ENCODE data around the gene SLCO3A1. TPM values are rescaled to one million over a fixed set of nuclear protein-coding genes. Genes with fewer than 3 reads are reported as not detected.

Gene SLCO3A1
- total and polyA plus RNA-seq, 2 donors (not counting 1 experiment from before 2014, with no cell fraction given) = 8.1 to 16.8 TPM

DNA sequence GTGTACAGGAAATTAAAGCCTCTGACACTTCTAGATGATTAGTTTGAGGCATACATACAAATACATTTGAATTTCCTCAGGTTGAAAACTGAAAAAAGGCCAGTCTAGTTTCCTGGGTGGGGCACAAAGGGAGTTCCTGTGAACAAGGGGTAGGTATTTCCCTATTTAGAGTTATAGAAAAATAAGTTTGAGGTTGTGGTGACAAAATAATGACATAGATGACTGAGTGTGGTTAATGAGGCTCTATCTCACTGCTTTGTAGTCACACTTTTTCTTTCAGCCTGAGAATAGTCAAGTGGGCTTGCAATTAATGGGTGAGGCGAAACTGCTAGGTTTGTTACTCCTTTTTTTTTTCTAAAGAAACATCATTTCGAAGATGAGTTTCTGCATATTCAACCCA is 4.3 kb downstream of the SLCO3A1 start:
- Histone ChIP-seq H4K20me1 (ENCODE audit: control insufficient read depth, extremely low read depth, insufficient read depth, low read length) (no peaks in the 10 kb centered on the region), H3K27ac (ENCODE audit: insufficient read depth, low read length) (no peak overlapping the region), H3K4me3 (replicated peaks in 1 of 4; ENCODE audit: control extremely low read depth in 1 of 4, insufficient read depth in 1 of 4, low read depth in 3 of 4, low read length in 4 of 4) (no peak overlapping the region), H3K4me2 (ENCODE audit: extremely low read depth, insufficient read depth, low read length) (no peak overlapping the region), H3K79me2 (ENCODE audit: control insufficient read depth, insufficient read depth, low read length) (peaks cover 1% of the 10 kb centered on the region), H2AFZ (ENCODE audit: low read length) (no peak overlapping the region), H3K4me1 (ENCODE audit: control insufficient read depth, extremely low read depth, insufficient read depth, low read length) (peaks cover 2% of the 10 kb centered on the region), H3K27me3 (ENCODE audit: control insufficient read depth, insufficient read depth, low read length) (no peaks in the 10 kb centered on the region), H3K9ac (ENCODE audit: insufficient read depth, low read length) (no peak overlapping the region), H3K9me3 (ENCODE audit: control insufficient read depth, insufficient read depth, low read depth, low read length) (no peaks in the 10 kb centered on the region), H3K36me3 (ENCODE audit: control insufficient read depth, insufficient read depth, low read length) (no peaks in the 10 kb centered on the region)
- no peak for DNase-seq (ENCODE audit: low read depth in 2 of 2)
- TF ChIP-seq, protein P1, sequence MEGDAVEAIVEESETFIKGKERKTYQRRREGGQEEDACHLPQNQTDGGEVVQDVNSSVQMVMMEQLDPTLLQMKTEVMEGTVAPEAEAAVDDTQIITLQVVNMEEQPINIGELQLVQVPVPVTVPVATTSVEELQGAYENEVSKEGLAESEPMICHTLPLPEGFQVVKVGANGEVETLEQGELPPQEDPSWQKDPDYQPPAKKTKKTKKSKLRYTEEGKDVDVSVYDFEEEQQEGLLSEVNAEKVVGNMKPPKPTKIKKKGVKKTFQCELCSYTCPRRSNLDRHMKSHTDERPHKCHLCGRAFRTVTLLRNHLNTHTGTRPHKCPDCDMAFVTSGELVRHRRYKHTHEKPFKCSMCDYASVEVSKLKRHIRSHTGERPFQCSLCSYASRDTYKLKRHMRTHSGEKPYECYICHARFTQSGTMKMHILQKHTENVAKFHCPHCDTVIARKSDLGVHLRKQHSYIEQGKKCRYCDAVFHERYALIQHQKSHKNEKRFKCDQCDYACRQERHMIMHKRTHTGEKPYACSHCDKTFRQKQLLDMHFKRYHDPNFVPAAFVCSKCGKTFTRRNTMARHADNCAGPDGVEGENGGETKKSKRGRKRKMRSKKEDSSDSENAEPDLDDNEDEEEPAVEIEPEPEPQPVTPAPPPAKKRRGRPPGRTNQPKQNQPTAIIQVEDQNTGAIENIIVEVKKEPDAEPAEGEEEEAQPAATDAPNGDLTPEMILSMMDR (conservative IDR thresholded peaks at IDR 0.05 in 1 of 2, IDR thresholded peaks at IDR 0.05 in 1 of 2; ENCODE audit: low read depth in 1 of 2, low read length in 2 of 2) = no peak
- no peak for TF ChIP-seq EZH2 (IDR thresholded peaks at IDR 0.05; ENCODE audit: low read length, missing control alignments)

DNA sequence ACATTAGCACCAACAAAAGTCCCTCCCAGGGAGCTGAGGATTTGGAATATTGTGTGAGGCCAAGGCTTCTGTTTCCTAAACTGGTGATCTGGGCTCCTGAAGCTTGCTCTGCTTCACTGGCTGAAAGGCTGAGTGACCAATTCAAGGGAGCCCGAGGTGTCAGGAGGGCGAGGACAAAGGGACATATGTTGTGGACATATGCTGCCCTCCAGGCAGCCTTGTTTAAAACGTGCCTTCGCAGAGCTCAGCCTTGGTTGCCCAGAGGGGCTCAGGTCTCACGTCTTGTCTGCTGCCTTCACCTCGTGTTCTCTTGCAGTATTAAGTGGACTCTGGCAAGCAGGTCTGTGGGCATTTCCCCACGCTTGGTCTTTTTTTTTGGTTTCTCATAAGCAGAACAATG is 7.0 kb downstream of the SLCO3A1 start:
- Histone ChIP-seq H3K4me2 (ENCODE audit: extremely low read depth, insufficient read depth, low read length) (no peak overlapping the region), H3K27ac (ENCODE audit: insufficient read depth, low read length) (no peak overlapping the region), H3K9me3 (ENCODE audit: control insufficient read depth, insufficient read depth, low read depth, low read length) (no peaks in the 10 kb centered on the region), H2AFZ (ENCODE audit: low read length) (no peak overlapping the region), H3K79me2 (ENCODE audit: control insufficient read depth, insufficient read depth, low read length) (peaks cover 5% of the 10 kb centered on the region), H4K20me1 (ENCODE audit: control insufficient read depth, extremely low read depth, insufficient read depth, low read length) (no peaks in the 10 kb centered on the region), H3K9ac (ENCODE audit: insufficient read depth, low read length) (no peak overlapping the region), H3K4me3 (replicated peaks in 1 of 4; ENCODE audit: control extremely low read depth in 1 of 4, insufficient read depth in 1 of 4, low read depth in 3 of 4, low read length in 4 of 4) (no peak overlapping the region), H3K27me3 (ENCODE audit: control insufficient read depth, insufficient read depth, low read length) (no peaks in the 10 kb centered on the region), H3K4me1 (ENCODE audit: control insufficient read depth, extremely low read depth, insufficient read depth, low read length) (peaks cover 10% of the 10 kb centered on the region), H3K36me3 (ENCODE audit: control insufficient read depth, insufficient read depth, low read length) (no peaks in the 10 kb centered on the region)
- no peak for DNase-seq (ENCODE audit: low read depth in 2 of 2)
- no peak for TF ChIP-seq EZH2 (IDR thresholded peaks at IDR 0.05; ENCODE audit: low read length, missing control alignments)
- TF ChIP-seq, protein P1 (conservative IDR thresholded peaks at IDR 0.05 in 1 of 2, IDR thresholded peaks at IDR 0.05 in 1 of 2; ENCODE audit: low read depth in 1 of 2, low read length in 2 of 2) = no peak

DNA sequence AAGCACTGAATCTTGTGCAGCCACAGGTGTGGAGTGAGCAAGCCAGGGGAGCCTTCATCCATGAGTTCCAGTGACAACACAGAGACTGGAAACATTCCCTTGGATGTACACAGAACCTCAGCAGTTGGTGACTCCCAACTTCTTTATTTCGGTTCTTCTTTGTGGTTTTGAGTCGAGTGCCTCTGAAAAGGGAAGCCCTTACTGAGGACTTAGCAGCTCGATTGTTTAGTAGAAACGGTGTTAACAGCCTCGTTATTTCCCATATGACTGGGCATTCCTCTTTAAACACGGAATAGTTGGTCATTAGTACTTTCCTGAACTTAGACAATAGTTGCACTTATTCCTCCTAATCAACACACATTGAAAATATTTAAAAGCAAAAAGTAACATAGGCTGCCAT is 7.7 kb downstream of the SLCO3A1 start:
- no peak overlapping the region for H3K4me2 ChIP-seq (ENCODE audit: extremely low read depth, insufficient read depth, low read length)
- no peaks in the 10 kb centered on the region for H3K27me3 ChIP-seq (ENCODE audit: control insufficient read depth, insufficient read depth, low read length)
- H3K79me2 ChIP-seq (ENCODE audit: control insufficient read depth, insufficient read depth, low read length) = peaks cover 5% of the 10 kb centered on the region
- no peak overlapping the region for H2AFZ ChIP-seq (ENCODE audit: low read length)
- H3K9ac ChIP-seq (ENCODE audit: insufficient read depth, low read length) = no peak overlapping the region
- H4K20me1 ChIP-seq (ENCODE audit: control insufficient read depth, extremely low read depth, insufficient read depth, low read length) = no peaks in the 10 kb centered on the region
- H3K27ac ChIP-seq (ENCODE audit: insufficient read depth, low read length) = no peak overlapping the region
- peaks cover 16% of the 10 kb centered on the region for H3K4me1 ChIP-seq (ENCODE audit: control insufficient read depth, extremely low read depth, insufficient read depth, low read length)
- H3K4me3 ChIP-seq (replicated peaks in 1 of 4; ENCODE audit: control extremely low read depth in 1 of 4, insufficient read depth in 1 of 4, low read depth in 3 of 4, low read length in 4 of 4) = no peak overlapping the region
- H3K36me3 ChIP-seq (ENCODE audit: control insufficient read depth, insufficient read depth, low read length) = no peaks in the 10 kb centered on the region
- peak in 1 of 2 donors; percentile 8 for DNase-seq (ENCODE audit: low read depth in 2 of 2)
- no peaks in the 10 kb centered on the region for H3K9me3 ChIP-seq (ENCODE audit: control insufficient read depth, insufficient read depth, low read depth, low read length)
- TF ChIP-seq EZH2 (IDR thresholded peaks at IDR 0.05; ENCODE audit: low read length, missing control alignments) = no peak
- TF ChIP-seq, protein P1 (conservative IDR thresholded peaks at IDR 0.05 in 1 of 2, IDR thresholded peaks at IDR 0.05 in 1 of 2; ENCODE audit: low read depth in 1 of 2, low read length in 2 of 2) = no peak
